ENCODE measurements around the gene SFN. TPM values are rescaled to one million over a fixed set of nuclear protein-coding genes. Genes with fewer than 3 reads are reported as not detected.

SFN gene
- polyA plus RNA-seq, 2 donors: 1,075 to 2,440 TPM

DNA sequence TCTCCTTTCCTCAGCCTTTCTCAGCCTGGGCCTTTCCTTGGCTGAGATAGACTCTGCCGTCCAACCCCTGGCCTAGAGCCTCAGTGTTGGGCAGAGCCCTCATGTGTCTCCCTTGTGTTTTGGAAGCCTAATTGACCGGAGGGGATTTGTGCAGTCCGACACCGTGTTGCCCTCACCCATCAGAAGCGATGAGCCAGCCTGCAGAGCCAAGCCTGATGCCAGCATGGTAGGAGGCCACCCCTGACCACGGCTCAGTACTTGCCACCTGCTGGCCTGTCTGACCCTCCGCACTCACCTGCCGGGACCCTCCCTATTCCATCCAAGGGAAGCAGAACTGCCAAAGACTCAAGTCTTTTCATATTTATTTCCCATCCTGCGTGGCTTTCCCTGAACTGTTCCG is 9.3 kb upstream of the SFN start:
- peaks cover 5 to 48% of the 10 kb centered on the region in 2 donors for H3K4me1 ChIP-seq (ENCODE audit: control insufficient read depth in 2 of 2, insufficient read depth in 2 of 2, low read length in 1 of 2)
- H3K4me3 ChIP-seq (ENCODE audit: low read depth in 1 of 2, low read length in 2 of 2): no peak overlapping the region
- 87 to 91% methylated on average over 10 of the region's 10 CpGs for WGBS, 2 donors
- H3K27ac ChIP-seq (ENCODE audit: low read depth in 2 of 2, low read length in 1 of 2): peak overlapping the region; percentile 86 to 97
- peaks cover 13 to 36% of the 10 kb centered on the region in 2 donors for H3K36me3 ChIP-seq (ENCODE audit: control insufficient read depth in 2 of 2, insufficient read depth in 2 of 2, low read length in 1 of 2)
- no peaks in the 10 kb centered on the region for H3K27me3 ChIP-seq (ENCODE audit: control insufficient read depth in 1 of 2, insufficient read depth in 2 of 2, low read length in 2 of 2)
- H3K9me3 ChIP-seq (ENCODE audit: control insufficient read depth in 2 of 2, insufficient read depth in 1 of 2, low read depth in 1 of 2, low read length in 1 of 2): no peaks in the 10 kb centered on the region

GRCh38 chr1:26854906-26855305 is 8.0 kb upstream of the SFN start:
- Histone ChIP-seq H3K27ac (ENCODE audit: low read depth in 2 of 2, low read length in 1 of 2) (peak overlapping the region; percentile 86 to 97), H3K36me3 (ENCODE audit: control insufficient read depth in 2 of 2, insufficient read depth in 2 of 2, low read length in 1 of 2) (peaks cover 13 to 30% of the 10 kb centered on the region in 2 donors), H3K4me3 (ENCODE audit: low read depth in 1 of 2, low read length in 2 of 2) (no peak overlapping the region), H3K27me3 (ENCODE audit: control insufficient read depth in 1 of 2, insufficient read depth in 2 of 2, low read length in 2 of 2) (no peaks in the 10 kb centered on the region), H3K9me3 (ENCODE audit: control insufficient read depth in 2 of 2, insufficient read depth in 1 of 2, low read depth in 1 of 2, low read length in 1 of 2) (no peaks in the 10 kb centered on the region), H3K4me1 (ENCODE audit: control insufficient read depth in 2 of 2, insufficient read depth in 2 of 2, low read length in 1 of 2) (peaks cover 3 to 49% of the 10 kb centered on the region in 2 donors)
- WGBS, 2 donors: 55 to 81% methylated on average over 5 of the region's 5 CpGs

GRCh38 chr1:26855636-26856035 is 7.3 kb upstream of the SFN start:
- WGBS, 2 donors: 79 to 83% methylated on average over 4 of the region's 4 CpGs
- no peaks in the 10 kb centered on the region for H3K9me3 ChIP-seq (ENCODE audit: control insufficient read depth in 2 of 2, insufficient read depth in 1 of 2, low read depth in 1 of 2, low read length in 1 of 2)
- H3K27ac ChIP-seq (ENCODE audit: low read depth in 2 of 2, low read length in 1 of 2): peak overlapping the region; percentile 86 to 97
- no peak overlapping the region for H3K4me3 ChIP-seq (ENCODE audit: low read depth in 1 of 2, low read length in 2 of 2)
- peaks cover 3 to 45% of the 10 kb centered on the region in 2 donors for H3K4me1 ChIP-seq (ENCODE audit: control insufficient read depth in 2 of 2, insufficient read depth in 2 of 2, low read length in 1 of 2)
- peaks cover 13 to 22% of the 10 kb centered on the region in 2 donors for H3K36me3 ChIP-seq (ENCODE audit: control insufficient read depth in 2 of 2, insufficient read depth in 2 of 2, low read length in 1 of 2)
- H3K27me3 ChIP-seq (ENCODE audit: control insufficient read depth in 1 of 2, insufficient read depth in 2 of 2, low read length in 2 of 2): no peaks in the 10 kb centered on the region

DNA sequence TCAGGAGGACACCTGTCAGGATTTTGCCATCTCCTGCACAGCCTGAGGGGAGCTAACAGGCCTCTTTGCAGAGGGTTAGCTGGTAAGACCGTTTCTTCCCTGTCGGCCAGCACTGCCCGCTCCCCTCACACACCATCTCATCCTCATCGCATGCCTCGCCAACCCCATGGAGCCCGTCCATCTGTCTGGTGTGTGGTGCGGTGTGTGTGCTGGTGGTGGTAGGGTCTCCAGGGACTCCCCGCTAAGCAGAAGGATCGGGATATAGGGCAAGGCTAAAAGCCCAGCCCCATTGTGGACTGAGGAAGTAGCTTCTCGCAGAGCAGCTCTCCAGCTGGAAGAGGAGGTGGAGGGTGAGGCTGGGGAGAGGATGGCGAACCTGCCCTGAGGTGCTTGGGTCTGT is 6.8 kb upstream of the SFN start:
- Histone ChIP-seq H3K36me3 (ENCODE audit: control insufficient read depth in 2 of 2, insufficient read depth in 2 of 2, low read length in 1 of 2) (peaks cover 10 to 18% of the 10 kb centered on the region in 2 donors), H3K27ac (ENCODE audit: low read depth in 2 of 2, low read length in 1 of 2) (peak overlapping the region; percentile 86 to 97)
- 80 to 83% methylated on average over 11 of the region's 11 CpGs for WGBS, 2 donors

GRCh38 chr1:26856604-26857469 is 6.1 kb upstream of the SFN start:
- Histone ChIP-seq H3K9me3 (ENCODE audit: control insufficient read depth in 2 of 2, insufficient read depth in 1 of 2, low read depth in 1 of 2, low read length in 1 of 2) (no peaks in the 10 kb centered on the region), H3K27ac (ENCODE audit: low read depth in 2 of 2, low read length in 1 of 2) (peak overlapping the region; percentile 86 to 97), H3K27me3 (ENCODE audit: control insufficient read depth in 1 of 2, insufficient read depth in 2 of 2, low read length in 2 of 2) (no peaks in the 10 kb centered on the region), H3K4me3 (ENCODE audit: low read depth in 1 of 2, low read length in 2 of 2) (no peak overlapping the region), H3K36me3 (ENCODE audit: control insufficient read depth in 2 of 2, insufficient read depth in 2 of 2, low read length in 1 of 2) (peaks cover 6 to 13% of the 10 kb centered on the region in 2 donors), H3K4me1 (ENCODE audit: control insufficient read depth in 2 of 2, insufficient read depth in 2 of 2, low read length in 1 of 2) (peaks cover 3 to 39% of the 10 kb centered on the region in 2 donors)
- WGBS, 2 donors: 62 to 71% methylated on average over 21 of the region's 21 CpGs

More for the DNA sequence above, 6.8 kb upstream of the SFN start:
- Histone ChIP-seq H3K9me3 (ENCODE audit: control insufficient read depth in 2 of 2, insufficient read depth in 1 of 2, low read depth in 1 of 2, low read length in 1 of 2) (no peaks in the 10 kb centered on the region), H3K4me1 (ENCODE audit: control insufficient read depth in 2 of 2, insufficient read depth in 2 of 2, low read length in 1 of 2) (peaks cover 3 to 40% of the 10 kb centered on the region in 2 donors), H3K4me3 (ENCODE audit: low read depth in 1 of 2, low read length in 2 of 2) (no peak overlapping the region), H3K27me3 (ENCODE audit: control insufficient read depth in 1 of 2, insufficient read depth in 2 of 2, low read length in 2 of 2) (no peaks in the 10 kb centered on the region)

- H3K27ac ChIP-seq (ENCODE audit: low read depth in 2 of 2, low read length in 1 of 2): peak overlapping the region; percentile 86 to 97
- H3K4me1 ChIP-seq (ENCODE audit: control insufficient read depth in 2 of 2, insufficient read depth in 2 of 2, low read length in 1 of 2): peaks cover 3 to 39% of the 10 kb centered on the region in 2 donors
- H3K4me3 ChIP-seq (ENCODE audit: low read depth in 1 of 2, low read length in 2 of 2): no peak overlapping the region
- 61 to 73% methylated on average over 8 of the region's 8 CpGs for WGBS, 2 donors
- H3K27me3 ChIP-seq (ENCODE audit: control insufficient read depth in 1 of 2, insufficient read depth in 2 of 2, low read length in 2 of 2): no peaks in the 10 kb centered on the region
- no peaks in the 10 kb centered on the region for H3K9me3 ChIP-seq (ENCODE audit: control insufficient read depth in 2 of 2, insufficient read depth in 1 of 2, low read depth in 1 of 2, low read length in 1 of 2)
- H3K36me3 ChIP-seq (ENCODE audit: control insufficient read depth in 2 of 2, insufficient read depth in 2 of 2, low read length in 1 of 2): peaks cover 6 to 13% of the 10 kb centered on the region in 2 donors
Observed at GRCh38 chr1:26857473-26858060, 5.4 kb upstream of the SFN start.

DNA sequence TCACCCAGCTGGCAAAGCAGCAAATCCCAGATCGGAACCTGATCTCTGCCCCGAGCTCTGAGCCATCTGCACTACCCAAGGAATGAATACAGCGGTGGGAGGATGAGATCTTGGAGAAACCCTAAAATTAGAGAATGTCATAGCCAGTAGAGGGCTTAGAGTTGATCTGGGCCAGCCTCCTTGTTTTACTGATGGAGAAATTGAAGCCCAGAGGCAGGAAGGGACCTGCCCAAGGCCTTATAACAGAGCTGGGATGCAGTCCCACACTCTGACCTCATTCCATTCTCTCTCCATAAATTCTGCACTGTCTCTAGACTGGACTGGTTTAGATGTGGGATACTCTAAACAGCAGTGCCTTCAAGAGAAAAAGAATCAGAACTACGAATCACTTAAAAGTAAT is 4.8 kb upstream of the SFN start:
- WGBS, 2 donors: 44 to 75% methylated on average over 4 of the region's 4 CpGs

DNA sequence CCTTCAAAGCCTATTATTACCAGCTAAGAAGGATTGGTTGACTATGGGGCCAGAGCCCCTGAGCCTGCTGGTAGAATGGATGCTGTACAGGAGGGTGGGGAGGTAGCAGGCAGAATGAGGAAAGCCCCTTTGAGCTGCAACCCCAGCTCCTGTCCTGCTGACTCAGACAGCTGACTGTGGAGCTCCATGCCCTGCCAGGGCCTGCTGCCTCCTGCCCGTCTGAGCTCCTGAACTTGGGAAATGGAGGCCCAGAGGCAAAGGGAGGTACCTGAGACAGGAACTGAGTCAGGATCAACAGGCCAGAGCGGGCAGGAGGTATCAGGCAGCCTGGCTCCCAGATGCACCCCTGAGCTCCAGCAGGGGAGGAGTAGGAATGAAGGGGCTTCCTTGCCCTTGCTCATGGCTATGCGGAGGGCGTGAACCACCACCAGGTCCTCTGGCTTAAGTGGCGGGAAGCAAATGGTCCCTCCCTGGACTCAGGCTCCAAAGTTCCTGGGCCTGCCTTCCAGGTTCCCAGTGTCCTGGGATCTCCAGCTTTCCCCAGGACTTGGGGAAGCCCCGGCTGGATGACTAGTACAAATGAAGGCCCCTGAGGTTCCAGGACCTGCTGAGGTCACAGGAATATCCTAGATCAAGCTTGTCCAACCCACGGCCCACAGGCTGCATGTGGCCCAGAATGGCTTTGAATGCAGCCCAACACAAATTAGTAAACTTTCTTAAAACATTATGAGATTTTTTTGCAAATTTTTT is 3.9 kb upstream of the SFN start:
- Histone ChIP-seq H3K9me3 (ENCODE audit: control insufficient read depth in 2 of 2, insufficient read depth in 1 of 2, low read depth in 1 of 2, low read length in 1 of 2) (no peaks in the 10 kb centered on the region), H3K36me3 (ENCODE audit: control insufficient read depth in 2 of 2, insufficient read depth in 2 of 2, low read length in 1 of 2) (peaks cover 4 to 6% of the 10 kb centered on the region in 2 donors), H3K4me1 (ENCODE audit: control insufficient read depth in 2 of 2, insufficient read depth in 2 of 2, low read length in 1 of 2) (peaks cover 3 to 32% of the 10 kb centered on the region in 2 donors), H3K27ac (ENCODE audit: low read depth in 2 of 2, low read length in 1 of 2) (peak overlapping the region; percentile 86 to 97), H3K27me3 (ENCODE audit: control insufficient read depth in 1 of 2, insufficient read depth in 2 of 2, low read length in 2 of 2) (no peaks in the 10 kb centered on the region), H3K4me3 (ENCODE audit: low read depth in 1 of 2, low read length in 2 of 2) (no peak overlapping the region)
- WGBS, 2 donors: 50 to 76% methylated on average over 7 of the region's 7 CpGs

More for the DNA sequence above, 4.8 kb upstream of the SFN start:
- Histone ChIP-seq H3K9me3 (ENCODE audit: control insufficient read depth in 2 of 2, insufficient read depth in 1 of 2, low read depth in 1 of 2, low read length in 1 of 2) (no peaks in the 10 kb centered on the region), H3K27me3 (ENCODE audit: control insufficient read depth in 1 of 2, insufficient read depth in 2 of 2, low read length in 2 of 2) (no peaks in the 10 kb centered on the region), H3K4me1 (ENCODE audit: control insufficient read depth in 2 of 2, insufficient read depth in 2 of 2, low read length in 1 of 2) (peaks cover 3 to 39% of the 10 kb centered on the region in 2 donors), H3K4me3 (ENCODE audit: low read depth in 1 of 2, low read length in 2 of 2) (no peak overlapping the region), H3K36me3 (ENCODE audit: control insufficient read depth in 2 of 2, insufficient read depth in 2 of 2, low read length in 1 of 2) (peaks cover 6 to 13% of the 10 kb centered on the region in 2 donors), H3K27ac (ENCODE audit: low read depth in 2 of 2, low read length in 1 of 2) (peak overlapping the region; percentile 86 to 97)

- H3K4me3 ChIP-seq (ENCODE audit: low read depth in 1 of 2, low read length in 2 of 2): no peak overlapping the region
- H3K4me1 ChIP-seq (ENCODE audit: control insufficient read depth in 2 of 2, insufficient read depth in 2 of 2, low read length in 1 of 2): peaks cover 0 to 20% of the 10 kb centered on the region in 2 donors
- H3K27me3 ChIP-seq (ENCODE audit: control insufficient read depth in 1 of 2, insufficient read depth in 2 of 2, low read length in 2 of 2): no peaks in the 10 kb centered on the region
- H3K9me3 ChIP-seq (ENCODE audit: control insufficient read depth in 2 of 2, insufficient read depth in 1 of 2, low read depth in 1 of 2, low read length in 1 of 2): no peaks in the 10 kb centered on the region
- H3K27ac ChIP-seq (ENCODE audit: low read depth in 2 of 2, low read length in 1 of 2): peak overlapping the region; percentile 97
- H3K36me3 ChIP-seq (ENCODE audit: control insufficient read depth in 2 of 2, insufficient read depth in 2 of 2, low read length in 1 of 2): no peaks in the 10 kb centered on the region
- WGBS, 2 donors: 43 to 49% methylated on average over 5 of the region's 5 CpGs
Observed at GRCh38 chr1:26861286-26861701, 1.7 kb upstream of the SFN start.
